ENCODE results near the gene ESX1.

GRCh38 chrX:104250470-104250869 lies 4.3 kb downstream of the ESX1 start:
- TF ChIP-seq EZH2 (IDR thresholded peaks at IDR 0.05) (no peak), CTCF (IDR thresholded peaks at IDR 0.05) (no peak)
